Vagina (tissue), 2 donors: ENCODE data around the gene NEXN.
A peak's percentile ranks its signal among the peaks of the same experiment; 100 is the strongest.

Experiments
- POLR2A ChIP-seq, 2 donors: fragments of 450-650 bp; IDR thresholded peaks; one replicate each; pipeline ENCODE4 v1.6.1; 2017; ENCODE audit warnings: antibody characterized with exemption in 2 of 2, mild to moderate bottlenecking in 2 of 2, moderate library complexity in 2 of 2
- POLR2AphosphoS5 ChIP-seq, 2 donors: sonication (generic); formaldehyde crosslinking; IDR thresholded peaks; one replicate each; pipeline ENCODE4 v1.9.0; 2017; ENCODE audit warnings: antibody characterized with exemption in 2 of 2, mild to moderate bottlenecking in 2 of 2, low read depth in 1 of 2; ENCODE audit not compliant: insufficient read depth in 1 of 2
- TF ChIP-seq, protein P1 (sequence below), 3 experiments: fragments of 450-650 bp in 2 of 3; fragments of 200-600 bp in 1 of 3; sonication (generic) in 1 of 3; IDR thresholded peaks; one replicate each; pipeline ENCODE4 v1.5.1; 2017 to 2019; ENCODE audit warnings: antibody characterized with exemption in 3 of 3, mild to moderate bottlenecking in 2 of 3, moderate library complexity in 2 of 3

DNA sequence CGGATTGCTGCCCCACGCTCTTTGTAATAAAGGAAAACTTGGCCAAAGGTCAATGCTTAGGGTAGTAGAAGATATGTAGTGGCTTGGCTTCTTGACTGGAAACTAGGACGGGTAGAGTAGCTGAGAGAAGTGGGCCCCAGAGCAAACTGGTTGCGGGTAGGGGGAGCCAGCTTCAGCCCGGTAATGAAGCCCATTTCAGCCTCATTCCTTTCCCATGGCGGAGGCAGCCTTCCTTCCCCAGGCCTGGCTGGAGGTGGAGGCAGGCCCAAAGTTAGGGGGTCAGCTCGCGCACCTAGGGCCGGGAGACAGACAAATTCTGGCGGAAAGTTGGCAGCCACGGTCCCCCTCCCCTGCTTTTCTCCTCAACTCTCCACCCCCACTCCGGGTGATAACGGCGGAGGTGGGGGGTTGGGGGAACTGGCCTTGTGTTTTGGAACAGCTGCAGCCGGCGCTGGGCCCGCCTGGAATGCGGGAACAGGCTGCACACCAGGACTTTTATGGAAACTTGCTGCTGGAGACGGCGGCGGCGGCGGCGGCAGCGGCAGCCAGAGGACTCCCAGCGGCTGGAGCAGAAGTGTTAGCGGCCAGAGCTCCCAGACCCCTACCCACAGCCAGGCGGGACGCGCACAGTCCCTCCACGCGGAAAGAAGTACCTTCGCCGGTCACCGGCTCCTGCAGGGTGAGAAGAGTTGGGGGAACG lies at the start of gene NEXN:
- TF ChIP-seq, protein P1, sequence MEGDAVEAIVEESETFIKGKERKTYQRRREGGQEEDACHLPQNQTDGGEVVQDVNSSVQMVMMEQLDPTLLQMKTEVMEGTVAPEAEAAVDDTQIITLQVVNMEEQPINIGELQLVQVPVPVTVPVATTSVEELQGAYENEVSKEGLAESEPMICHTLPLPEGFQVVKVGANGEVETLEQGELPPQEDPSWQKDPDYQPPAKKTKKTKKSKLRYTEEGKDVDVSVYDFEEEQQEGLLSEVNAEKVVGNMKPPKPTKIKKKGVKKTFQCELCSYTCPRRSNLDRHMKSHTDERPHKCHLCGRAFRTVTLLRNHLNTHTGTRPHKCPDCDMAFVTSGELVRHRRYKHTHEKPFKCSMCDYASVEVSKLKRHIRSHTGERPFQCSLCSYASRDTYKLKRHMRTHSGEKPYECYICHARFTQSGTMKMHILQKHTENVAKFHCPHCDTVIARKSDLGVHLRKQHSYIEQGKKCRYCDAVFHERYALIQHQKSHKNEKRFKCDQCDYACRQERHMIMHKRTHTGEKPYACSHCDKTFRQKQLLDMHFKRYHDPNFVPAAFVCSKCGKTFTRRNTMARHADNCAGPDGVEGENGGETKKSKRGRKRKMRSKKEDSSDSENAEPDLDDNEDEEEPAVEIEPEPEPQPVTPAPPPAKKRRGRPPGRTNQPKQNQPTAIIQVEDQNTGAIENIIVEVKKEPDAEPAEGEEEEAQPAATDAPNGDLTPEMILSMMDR (IDR thresholded peaks at IDR 0.05): no peak
- no peak for TF ChIP-seq POLR2A (IDR thresholded peaks at IDR 0.05)
- peak; percentile 30 to 84 for TF ChIP-seq POLR2AphosphoS5 (IDR thresholded peaks at IDR 0.05; ENCODE audit: insufficient read depth in 1 of 2, low read depth in 1 of 2)
